HCT116 (cell line): Measurements from ENCODE around the gene FAM13A. TPM values are rescaled to one million over a fixed set of nuclear protein-coding genes. Genes with fewer than 3 reads are reported as not detected.

ENCODE experiments used
- ATAC-seq: fragments of 200-7000 bp; cut with Tn5 transposase; 2 replicates; pipeline ENCODE4 v1.9.1; 2020; ENCODE audit warnings: mild to moderate bottlenecking, moderate library complexity
- BruUV-seq: library from RNA; stranded (reverse); fragments of 400-500 nt; replicated peaks from 2 replicates; lab custom pipeline; 2021; lab: Mats Ljungman, UMichigan
- CTCF ChIA-PET: fragments of 300-600 bp; sonication (Branson Sonifier 250); formaldehyde crosslinking; loops from one replicate; lab custom pipeline; 2021; ENCODE audit warnings: antibody characterized with exemption; lab: Charles Lee
- POLR2A ChIA-PET: fragments of 300-600, 350-600 bp; sonication (Branson Sonifier 250); formaldehyde crosslinking; loops from one replicate; lab custom pipeline; 2021; ENCODE audit warnings: antibody characterized with exemption; lab: Charles Lee
- RAD21 ChIA-PET, 2 experiments: fragments of 300-600 bp; sonication (Branson Sonifier 250); formaldehyde crosslinking; loops; one replicate each; lab custom pipeline; 2023; ENCODE audit warnings: low total read pairs in 2 of 2; ENCODE audit not compliant: uncharacterized antibody in 2 of 2, unreplicated experiment in 2 of 2, low non-redundant PET in 1 of 2; lab: Charles Lee
- DNase-seq: peaks from one replicate; pipeline ENCODE4 v3.0.0-alpha.2; 2010; ENCODE audit warnings: low read depth, low spot score
- H2AFZ ChIP-seq: fragments of 200-600 bp; shearing (Covaris generic), sonication (generic); 2 replicates; pipeline ENCODE4 v1.6.1; 2017; ENCODE audit warnings: low read depth, mixed run types, mixed read lengths, antibody characterized with exemption, low read length; ENCODE audit not compliant: poor library complexity, severe bottlenecking
- H3K27ac ChIP-seq: 2 replicates; pipeline ENCODE4 v1.5.1; 2012; ENCODE audit warnings: low read depth, low read length
- H3K27me3 ChIP-seq: fragments of 200-600 bp; sonication (generic); 2 replicates; pipeline ENCODE4 v1.6.1; 2016; ENCODE audit warnings: mixed run types, low read length, mixed read lengths; ENCODE audit not compliant: insufficient read depth
- H3K36me3 ChIP-seq, 2 experiments: fragments of 200-500 bp in 1 of 2; fragments of 200-600 bp in 1 of 2; sonication (Bioruptor generic) in 1 of 2; sonication (generic) in 1 of 2; 2 replicates each; pipeline versions ENCODE4 v1.5.1 to v1.6.1; 2014 to 2016; ENCODE audit warnings: low read length in 2 of 2, inconsistent platforms in 1 of 2, mixed read lengths in 1 of 2, mixed run types in 1 of 2; ENCODE audit not compliant: insufficient read depth in 2 of 2, control insufficient read depth in 1 of 2
- H3K4me1 ChIP-seq, 2 experiments: fragments of 200-600 bp in 1 of 2; sonication (generic) in 1 of 2; 2 replicates each; pipeline versions ENCODE4 v1.5.1 to v1.6.1; 2012 to 2017; ENCODE audit warnings: low read length in 2 of 2, inconsistent platforms in 1 of 2, mild to moderate bottlenecking in 1 of 2, mixed read lengths in 1 of 2, mixed run types in 1 of 2, moderate library complexity in 1 of 2; ENCODE audit not compliant: insufficient read depth in 2 of 2, control insufficient read depth in 1 of 2
- H3K4me2 ChIP-seq: fragments of 200-600 bp; sonication (generic); 2 replicates; pipeline ENCODE4 v1.6.1; 2017; ENCODE audit warnings: mixed run types, low read length, mixed read lengths
- H3K4me3 ChIP-seq, 2 experiments: fragments of 200-600 bp in 1 of 2; sonication (generic) in 1 of 2; replicated peaks in 1 of 2; 2 replicates each; pipeline ENCODE4 v1.5.1; 2011 to 2016; ENCODE audit warnings: low read length in 2 of 2, control low read depth in 1 of 2, low read depth in 1 of 2, mild to moderate bottlenecking in 1 of 2, mixed read lengths in 1 of 2, mixed run types in 1 of 2
- H3K79me2 ChIP-seq: fragments of 200-600 bp; sonication (generic); 2 replicates; pipeline ENCODE4 v1.6.1; 2017; ENCODE audit warnings: mild to moderate bottlenecking, mixed run types, low read length, moderate library complexity, mixed read lengths; ENCODE audit not compliant: insufficient read depth
- H3K9ac ChIP-seq: fragments of 200-600 bp; sonication (generic); 2 replicates; pipeline ENCODE4 v1.6.1; 2016; ENCODE audit warnings: low read length, mixed read lengths
- H3K9me2 ChIP-seq: fragments of 200-600 bp; sonication (generic), shearing (Covaris generic); 2 replicates; pipeline ENCODE4 v1.6.1; 2017; ENCODE audit warnings: mixed run types, mild to moderate bottlenecking, moderate library complexity; ENCODE audit not compliant: insufficient read depth
- H3K9me3 ChIP-seq, 2 experiments: fragments of 200-500 bp in 1 of 2; fragments of 200-600 bp in 1 of 2; sonication (Bioruptor generic) in 1 of 2; sonication (generic) in 1 of 2; 2 replicates each; pipeline ENCODE4 v1.6.1; 2014 to 2017; ENCODE audit warnings: low read length in 2 of 2, mixed read lengths in 2 of 2, inconsistent platforms in 1 of 2, low read depth in 1 of 2, mild to moderate bottlenecking in 1 of 2, mixed run types in 1 of 2, moderate library complexity in 1 of 2; ENCODE audit not compliant: control insufficient read depth in 1 of 2, insufficient read depth in 1 of 2
- H4K20me1 ChIP-seq: fragments of 200-600 bp; sonication (generic), shearing (Covaris generic); 2 replicates; pipeline ENCODE4 v1.6.1; 2017; ENCODE audit warnings: mixed run types, mild to moderate bottlenecking, moderate library complexity; ENCODE audit not compliant: insufficient read depth
- ATF3 ChIP-seq: IDR thresholded peaks from 2 replicates; pipeline ENCODE4 v1.6.1; 2012
- CTCF ChIP-seq, 3 experiments: fragments of 200-600 bp in 1 of 3; sonication (generic) in 1 of 3; IDR thresholded peaks in 2 of 3; conservative IDR thresholded peaks in 1 of 3; 2 replicates each; pipeline ENCODE4 v1.5.1; 2012 to 2017; ENCODE audit warnings: low read depth in 2 of 3, low read length in 2 of 3, antibody characterized with exemption in 1 of 3, borderline replicate concordance in 1 of 3, control low read depth in 1 of 3, mild to moderate bottlenecking in 1 of 3, mixed read lengths in 1 of 3, mixed run types in 1 of 3, moderate library complexity in 1 of 3; ENCODE audit not compliant: insufficient read depth in 1 of 3
- EGR1 ChIP-seq: IDR thresholded peaks from 2 replicates; pipeline ENCODE4 v1.6.1; 2012; ENCODE audit warnings: low read depth
- ELF1 ChIP-seq: IDR thresholded peaks from 2 replicates; pipeline ENCODE4 v1.6.1; 2012; ENCODE audit warnings: low read depth, borderline replicate concordance
- FOSL1 ChIP-seq: IDR thresholded peaks from 2 replicates; pipeline ENCODE4 v1.6.1; 2012; ENCODE audit warnings: low read depth
- JUND ChIP-seq: IDR thresholded peaks from 2 replicates; pipeline ENCODE4 v1.6.1; 2012
- MAX ChIP-seq: IDR thresholded peaks from 2 replicates; pipeline ENCODE4 v1.6.1; 2012
- REST ChIP-seq: IDR thresholded peaks from 2 replicates; pipeline ENCODE4 v1.6.1; 2012; ENCODE audit warnings: low read depth
- SIN3A ChIP-seq: IDR thresholded peaks from 2 replicates; pipeline ENCODE4 v1.6.1; 2012; ENCODE audit warnings: low read depth
- SRF ChIP-seq: IDR thresholded peaks from 2 replicates; pipeline ENCODE4 v1.6.1; 2012; ENCODE audit warnings: low read depth
- YY1 ChIP-seq: IDR thresholded peaks from 2 replicates; pipeline ENCODE4 v1.6.1; 2011; ENCODE audit warnings: low read length, low read depth, moderate library complexity, mild to moderate bottlenecking; ENCODE audit not compliant: insufficient replicate concordance; ENCODE audit errors: extremely low read depth
- ZFX ChIP-seq: fragments of 450-650 bp; IDR thresholded peaks from 2 replicates; pipeline ENCODE4 v1.6.1; 2017
- ZNF274 ChIP-seq: fragments of 200-500 bp; sonication (Bioruptor generic); IDR thresholded peaks from 2 replicates; pipeline ENCODE4 v1.6.1; 2014; ENCODE audit warnings: mild to moderate bottlenecking, low read depth, low read length, inconsistent platforms
- intact Hi-C: fragments of 100-400 bp; cut with micrococcal nuclease; formaldehyde crosslinking; loops from 2 replicates; pipeline ENCODE4 v1.10.0; 2022
- total RNA-seq: library from RNA; stranded (reverse); gene quantifications from one replicate; pipeline ENCODE4 v1.2.1, GENCODE V29; 2021; ENCODE audit not compliant: unreplicated experiment

FAM13A gene
- total RNA-seq, 1 experiment from 2014 or later, result 17.2 TPM

GRCh38 chr4:88816360-88816759 lies 240.6 kb downstream of the FAM13A start:
- H3K4me2 ChIP-seq, result no peak overlapping the region
- no peak overlapping the region for H3K4me3 ChIP-seq
- no peak for DNase-seq
- ChIA-PET CTCF (interaction anchor here (1.3 kb wide), 1 partner anchor 207 kb away, joined by 5 read pairs; no protein-coding TSS in a partner anchor), POLR2A (no interaction called here), RAD21 (no interaction called here)
- no peaks in the 10 kb centered on the region for H3K36me3 ChIP-seq
- no peak overlapping the region for H2AFZ ChIP-seq
- no peak for ATAC-seq
- intact Hi-C loops, result no loop called here
- BruUV-seq, result no TSS peak
- TF ChIP-seq FOSL1 (no peak), MAX (no peak), ATF3 (no peak), SRF (no peak), ZFX (no peak), YY1 (no peak), CTCF (IDR thresholded peaks at IDR 0.05 in 2 of 3, conservative IDR thresholded peaks at IDR 0.05 in 1 of 3; ENCODE audit: borderline replicate concordance in 1 of 3, insufficient read depth in 1 of 3, low read depth in 2 of 3, low read length in 2 of 3) (no peak), JUND (no peak), SIN3A (no peak), ZNF274 (no peak), EGR1 (no peak), REST (no peak), ELF1 (no peak)
- no peaks in the 10 kb centered on the region for H3K9me3 ChIP-seq
- H3K4me1 ChIP-seq, result no peaks in the 10 kb centered on the region
- no peaks in the 10 kb centered on the region for H3K79me2 ChIP-seq
- no peak overlapping the region for H3K9ac ChIP-seq
- no peaks in the 10 kb centered on the region for H4K20me1 ChIP-seq
- no peak overlapping the region for H3K27ac ChIP-seq
- no peaks in the 10 kb centered on the region for H3K27me3 ChIP-seq
- no peaks in the 10 kb centered on the region for H3K9me2 ChIP-seq
